ENCODE data around the gene ZNF22.

ZNF22 gene

DNA sequence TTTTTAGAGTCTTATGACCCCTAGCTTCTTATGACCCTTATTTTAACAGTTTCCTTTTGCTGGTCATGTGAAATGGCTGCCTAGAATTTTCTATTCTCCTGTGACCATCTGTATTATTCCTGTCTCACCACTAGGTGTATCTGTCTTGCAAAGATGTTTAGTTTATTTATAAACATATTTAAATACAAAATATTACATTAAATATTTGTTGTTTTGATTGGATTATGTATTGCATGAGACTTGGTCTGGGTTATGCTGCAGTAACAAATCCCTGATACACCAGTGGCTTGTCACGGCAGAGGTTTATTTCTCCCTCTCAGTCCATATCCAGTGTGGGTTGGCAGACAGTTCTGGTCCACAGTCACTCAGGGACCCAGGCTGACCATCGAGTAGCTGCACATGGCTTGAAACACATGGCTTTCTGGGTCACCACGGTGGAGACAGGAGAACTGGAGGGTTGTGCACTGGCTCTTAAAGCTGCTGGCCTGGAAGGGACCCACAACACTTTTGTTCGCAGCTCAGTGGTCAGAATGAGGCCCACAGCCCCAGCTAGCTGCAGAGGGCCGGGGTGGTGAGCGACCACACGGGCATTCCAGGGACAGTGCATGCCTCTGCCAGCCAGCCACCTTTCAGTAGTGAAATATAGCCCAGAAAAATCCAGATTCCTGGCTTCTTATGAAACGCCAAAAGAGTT is 33.8 kb upstream of the ZNF22 start:
- H3K27me3 ChIP-seq, result no peaks in the 10 kb centered on the region
- no peaks in the 10 kb centered on the region for H3K9me3 ChIP-seq
- TF ChIP-seq, protein P1, sequence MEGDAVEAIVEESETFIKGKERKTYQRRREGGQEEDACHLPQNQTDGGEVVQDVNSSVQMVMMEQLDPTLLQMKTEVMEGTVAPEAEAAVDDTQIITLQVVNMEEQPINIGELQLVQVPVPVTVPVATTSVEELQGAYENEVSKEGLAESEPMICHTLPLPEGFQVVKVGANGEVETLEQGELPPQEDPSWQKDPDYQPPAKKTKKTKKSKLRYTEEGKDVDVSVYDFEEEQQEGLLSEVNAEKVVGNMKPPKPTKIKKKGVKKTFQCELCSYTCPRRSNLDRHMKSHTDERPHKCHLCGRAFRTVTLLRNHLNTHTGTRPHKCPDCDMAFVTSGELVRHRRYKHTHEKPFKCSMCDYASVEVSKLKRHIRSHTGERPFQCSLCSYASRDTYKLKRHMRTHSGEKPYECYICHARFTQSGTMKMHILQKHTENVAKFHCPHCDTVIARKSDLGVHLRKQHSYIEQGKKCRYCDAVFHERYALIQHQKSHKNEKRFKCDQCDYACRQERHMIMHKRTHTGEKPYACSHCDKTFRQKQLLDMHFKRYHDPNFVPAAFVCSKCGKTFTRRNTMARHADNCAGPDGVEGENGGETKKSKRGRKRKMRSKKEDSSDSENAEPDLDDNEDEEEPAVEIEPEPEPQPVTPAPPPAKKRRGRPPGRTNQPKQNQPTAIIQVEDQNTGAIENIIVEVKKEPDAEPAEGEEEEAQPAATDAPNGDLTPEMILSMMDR (IDR thresholded peaks at IDR 0.05; ENCODE audit: low read depth, low read length), result peak; percentile 13; the same call in 1 of the 2 replicates
- H3K4me1 ChIP-seq, result peaks cover 9% of the 10 kb centered on the region; the same call in 1 of the 2 replicates
- no peak for DNase-seq
- no peak overlapping the region for H3K4me3 ChIP-seq (ENCODE audit: low read depth, low read length)
- no peaks in the 10 kb centered on the region for H3K36me3 ChIP-seq

DNA sequence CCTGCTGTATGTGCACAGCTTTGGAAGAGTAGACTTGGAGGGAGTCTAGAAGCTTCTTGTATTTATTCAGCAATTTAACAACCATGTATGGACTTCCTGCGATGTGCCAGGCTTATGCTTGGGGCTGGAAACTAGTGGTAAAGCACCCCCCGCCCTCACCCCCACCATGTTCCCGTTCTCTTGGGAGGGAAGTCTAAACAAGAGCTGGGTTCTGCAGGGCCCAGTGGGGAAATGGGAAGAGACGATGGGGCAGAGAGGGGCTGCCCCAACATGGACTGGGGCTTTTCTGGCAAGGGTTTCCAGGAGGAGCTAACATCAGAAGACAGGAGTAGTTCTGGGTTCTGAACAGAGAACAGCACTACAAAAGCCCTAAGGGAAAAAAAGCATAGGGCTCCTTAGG is 33.1 kb upstream of the ZNF22 start:
- Histone ChIP-seq H3K9me3 (no peaks in the 10 kb centered on the region), H3K36me3 (no peaks in the 10 kb centered on the region), H3K27me3 (no peaks in the 10 kb centered on the region), H3K4me3 (ENCODE audit: low read depth, low read length) (no peak overlapping the region), H3K4me1 (peaks cover 9% of the 10 kb centered on the region; the same call in 1 of the 2 replicates)
- no peak for DNase-seq
- TF ChIP-seq, protein P1 (IDR thresholded peaks at IDR 0.05; ENCODE audit: low read depth, low read length), result no peak

DNA sequence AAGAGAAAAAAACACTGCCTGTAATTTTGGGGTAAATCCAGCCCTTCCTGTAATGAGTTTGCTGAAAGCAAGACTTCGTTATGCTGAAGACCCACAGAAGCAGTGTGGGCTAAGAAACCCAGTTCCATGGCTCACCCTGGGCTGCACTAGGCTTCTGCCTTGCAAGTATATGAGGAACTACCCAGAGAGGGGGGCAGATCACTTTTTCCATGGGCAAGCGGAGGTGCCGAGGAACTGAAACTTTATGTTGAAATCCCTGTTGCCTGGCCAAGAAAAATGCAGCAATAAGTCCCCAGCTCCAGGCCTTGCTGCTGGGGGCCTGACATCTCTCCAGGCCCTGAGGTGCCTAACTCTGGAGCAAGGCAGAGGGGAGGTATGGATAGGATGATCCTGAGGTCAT is 32.6 kb upstream of the ZNF22 start:
- no peaks in the 10 kb centered on the region for H3K27me3 ChIP-seq
- DNase-seq, result no peak
- no peak overlapping the region for H3K4me3 ChIP-seq (ENCODE audit: low read depth, low read length)
- TF ChIP-seq, protein P1 (IDR thresholded peaks at IDR 0.05; ENCODE audit: low read depth, low read length), result no peak
- no peaks in the 10 kb centered on the region for H3K9me3 ChIP-seq
- peaks cover 9% of the 10 kb centered on the region; the same call in 1 of the 2 replicates for H3K4me1 ChIP-seq
- no peaks in the 10 kb centered on the region for H3K36me3 ChIP-seq

DNA sequence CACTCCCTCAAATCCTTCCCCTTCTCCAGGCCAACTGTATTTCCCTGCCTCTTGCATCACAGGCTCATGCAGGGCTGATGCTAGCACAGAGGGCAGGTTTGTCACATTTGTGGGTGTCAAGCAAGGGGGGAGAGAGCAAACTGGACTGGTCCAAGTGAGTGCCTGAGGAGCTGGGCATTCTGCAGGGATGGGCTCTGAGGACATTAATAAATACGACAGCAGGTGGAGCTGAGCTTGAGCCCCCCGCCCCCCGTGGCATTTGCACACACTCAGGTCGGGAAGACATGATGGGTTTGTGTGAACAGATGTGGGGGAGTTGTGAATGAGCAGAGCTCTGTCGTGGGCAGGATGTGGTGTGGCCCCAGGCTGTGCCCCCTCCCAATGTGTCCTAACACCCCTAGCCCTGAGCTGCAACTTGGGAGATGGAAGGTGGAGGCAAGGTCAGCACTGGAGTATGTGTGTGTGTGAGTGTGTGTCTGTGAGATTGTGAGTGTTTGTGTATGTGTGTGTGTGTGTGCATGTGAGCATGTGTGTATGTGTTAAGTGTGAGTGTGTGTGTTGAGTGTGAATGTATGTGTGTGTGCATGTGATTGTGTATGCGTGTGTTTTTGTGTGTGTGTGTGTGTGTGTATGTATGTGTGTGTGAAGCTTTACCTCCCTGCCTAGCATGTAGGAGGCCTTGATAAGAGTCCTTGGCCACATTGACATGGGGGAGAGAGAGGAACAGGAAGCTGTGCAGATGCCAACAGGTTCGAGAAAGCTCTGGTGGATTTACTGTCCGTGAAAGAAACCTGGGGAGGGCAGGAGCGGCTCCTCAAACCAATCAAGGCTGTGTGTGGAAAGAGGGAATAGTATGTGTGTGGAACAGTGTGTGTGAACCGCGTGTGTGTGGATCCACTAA is 32.0 kb upstream of the ZNF22 start:
- H3K4me3 ChIP-seq (ENCODE audit: low read depth, low read length), result no peak overlapping the region
- peaks cover 6% of the 10 kb centered on the region; the same call in 1 of the 2 replicates for H3K4me1 ChIP-seq
- H3K9me3 ChIP-seq, result no peaks in the 10 kb centered on the region
- no peaks in the 10 kb centered on the region for H3K36me3 ChIP-seq
- H3K27me3 ChIP-seq, result no peaks in the 10 kb centered on the region
- TF ChIP-seq, protein P1 (IDR thresholded peaks at IDR 0.05; ENCODE audit: low read depth, low read length), result no peak
- no peak for DNase-seq

DNA sequence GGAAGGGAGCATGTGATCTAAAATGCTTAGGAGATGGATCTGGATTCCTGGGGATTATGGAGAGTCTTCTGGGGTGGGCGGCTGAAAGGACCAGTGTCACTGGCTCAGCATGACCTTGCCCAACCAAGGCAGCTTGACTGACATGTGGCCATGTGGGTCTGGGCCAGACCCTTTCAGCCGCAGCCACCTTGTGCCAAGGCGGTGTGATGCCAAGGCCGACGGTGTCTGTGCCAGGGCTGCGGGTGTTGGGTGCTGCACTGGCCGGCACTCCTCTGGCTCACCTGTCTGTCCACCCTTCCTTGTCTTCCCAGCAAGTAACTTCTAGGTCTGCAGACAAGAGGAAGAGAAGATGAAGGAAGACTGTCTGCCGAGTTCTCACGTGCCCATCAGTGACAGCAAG is 30.9 kb upstream of the ZNF22 start:
- Histone ChIP-seq H3K36me3 (no peaks in the 10 kb centered on the region), H3K4me1 (no peaks in the 10 kb centered on the region)
- TF ChIP-seq, protein P1 (IDR thresholded peaks at IDR 0.05; ENCODE audit: low read depth, low read length), result no peak

More for the DNA sequence above, 30.9 kb upstream of the ZNF22 start:
- Histone ChIP-seq H3K27me3 (no peaks in the 10 kb centered on the region), H3K9me3 (no peaks in the 10 kb centered on the region), H3K4me3 (ENCODE audit: low read depth, low read length) (no peak overlapping the region)
- DNase-seq, result no peak

Measured in BE2C (cell line).